Measurements from ENCODE around the gene ZNF862.

- no peak for TF ChIP-seq TSHZ2 (CRISPR knock-in tag; IDR thresholded peaks at IDR 0.05)
- no peak for TF ChIP-seq SNAI2 (CRISPR knock-in tag; IDR thresholded peaks at IDR 0.05)
- TF ChIP-seq ZFP3 (CRISPR knock-in tag; IDR thresholded peaks at IDR 0.05) = no peak
These were observed 3.6 kb upstream of the ZNF862 start for GRCh38 chr7:149834601-149835000.

Measured in SK-N-SH treated with all-trans-retinoic acid at 6 μM for 48 hours (cell line).